ENCODE results near the gene STK24.
A peak's percentile ranks its signal among the peaks of the same experiment; 100 is the strongest.
"Not testable (repeated sequence)": the region's sequence is repeated elsewhere in the genome, so short reads cannot be mapped to it uniquely, and the experiment has no call there.

STK24 gene

DNA sequence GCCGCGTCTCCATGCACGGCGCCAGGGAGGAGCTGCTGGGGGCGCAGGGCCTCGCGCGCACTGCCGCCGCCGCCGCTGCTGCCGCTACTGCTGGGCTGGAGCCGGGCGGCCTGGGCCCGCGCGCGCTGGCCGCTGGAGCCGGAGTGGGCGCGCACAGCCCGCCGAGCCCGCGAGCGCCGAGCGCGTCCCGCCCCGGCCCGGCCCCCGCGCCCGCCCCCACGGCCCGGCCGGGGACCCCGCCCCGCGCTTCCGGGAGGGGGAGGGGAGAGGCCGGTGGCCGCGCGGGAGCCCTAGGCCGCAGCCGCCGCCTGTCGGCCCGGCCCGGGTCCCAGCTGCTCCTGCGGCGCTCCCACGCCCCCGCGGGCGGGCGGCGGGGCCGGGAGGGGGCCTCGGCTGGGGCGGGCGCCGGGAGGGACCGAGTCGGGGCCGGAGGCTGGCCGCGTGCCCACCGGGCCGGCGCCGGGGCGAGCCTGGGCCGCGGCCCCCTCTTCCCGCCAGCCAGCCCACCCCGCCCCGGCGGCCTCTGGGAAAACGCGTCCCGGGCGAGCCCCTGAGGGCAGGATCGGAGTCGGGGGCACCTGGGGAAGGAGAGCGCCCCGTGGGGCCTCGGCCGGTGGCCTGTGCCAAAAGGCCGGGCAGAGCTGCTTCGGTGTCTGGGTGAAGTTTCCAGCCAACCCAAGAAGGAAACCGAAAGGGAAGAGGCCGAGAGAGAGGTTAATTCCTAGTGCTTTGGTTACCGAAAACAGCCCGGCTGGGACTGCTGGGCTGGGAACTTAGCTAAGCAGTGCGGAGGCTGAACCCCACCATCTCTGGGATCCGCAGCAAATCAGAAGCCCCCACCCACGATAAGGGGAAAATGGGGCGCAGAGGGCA lies at the start of gene STK24:
TSS of gene STK24 (minus strand) at position 145 of the 873 bp plus-strand sequence. CDS start 321 bp downstream, outside the sequence.
- DNase-seq (ENCODE audit: extremely low read depth in 1 of 2, low read depth in 1 of 2) = peak in 1 of 2 donors; percentile 52

DNA sequence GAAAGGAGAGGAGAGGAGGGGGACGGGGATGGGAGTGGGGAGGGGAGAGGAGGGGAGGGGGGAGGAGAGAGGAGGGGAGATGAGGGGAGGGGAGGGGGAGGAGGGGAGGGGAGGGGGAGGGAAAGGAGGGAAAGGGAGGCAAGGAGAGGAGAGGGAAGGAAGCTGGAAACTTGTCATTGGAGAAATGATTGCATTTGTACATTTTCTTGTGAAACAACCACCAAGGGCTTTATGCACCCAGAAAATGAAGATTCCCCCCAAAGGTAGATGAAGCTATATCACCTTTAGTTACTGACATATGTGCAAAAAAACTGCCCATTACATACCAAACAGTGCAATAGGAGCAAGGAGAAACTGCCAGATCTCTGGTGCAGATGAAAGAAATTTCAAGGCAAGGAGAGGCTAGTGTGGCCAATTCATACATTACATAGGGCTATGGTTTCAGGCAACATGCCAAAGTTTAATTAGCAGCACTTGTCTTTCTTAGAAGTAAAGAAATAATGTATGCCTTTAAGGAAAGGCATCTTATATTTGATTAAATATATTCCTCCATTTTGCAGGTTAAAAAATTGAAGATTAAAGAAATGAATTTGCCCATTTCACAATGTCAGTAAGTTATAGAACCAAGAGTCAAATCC lies 49.5 kb upstream of the STK24 start:
- DNase-seq (ENCODE audit: extremely low read depth in 1 of 2, low read depth in 1 of 2) = no peak

DNA sequence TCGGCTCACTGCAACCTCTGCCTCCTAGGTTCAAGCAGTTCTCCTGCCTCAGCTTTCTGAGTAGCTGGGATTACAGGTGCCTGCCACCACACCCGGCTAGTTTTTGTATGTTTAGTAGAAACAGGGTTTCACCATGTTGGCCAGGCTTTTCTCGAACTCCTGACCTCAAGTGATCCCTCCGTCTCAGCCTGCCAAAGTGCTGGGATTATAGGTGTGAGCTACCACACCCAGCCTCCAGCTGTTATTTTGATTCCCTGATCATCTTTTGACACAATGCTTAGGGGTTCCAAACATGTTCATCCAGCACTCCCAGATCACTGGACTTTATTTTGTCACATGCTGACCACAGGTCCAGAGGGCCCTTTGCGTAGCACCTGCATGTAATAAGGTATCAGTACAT lies 47.7 kb upstream of the STK24 start:
- not testable (repeated sequence) for DNase-seq (ENCODE audit: extremely low read depth in 1 of 2, low read depth in 1 of 2)

DNA sequence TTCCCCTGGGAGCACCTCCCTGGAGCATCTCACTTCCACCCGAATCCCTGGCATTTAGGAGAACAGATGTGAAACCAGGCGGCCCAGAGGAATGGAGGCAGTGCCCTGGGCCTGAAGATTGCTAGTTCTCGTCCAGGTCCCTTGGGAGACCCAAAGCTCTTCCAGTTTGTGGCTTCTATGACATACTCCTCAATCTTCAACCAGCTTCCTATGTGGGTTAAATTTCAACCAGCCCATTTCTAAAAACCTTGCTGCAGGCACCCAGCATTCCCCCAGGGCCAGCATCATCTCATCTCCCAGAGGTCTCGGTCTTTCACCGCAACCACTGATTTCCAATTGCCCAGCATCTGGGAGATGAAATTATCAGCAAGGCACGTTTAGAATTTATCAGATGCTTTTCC lies 46.0 kb upstream of the STK24 start:
- no peak for DNase-seq (ENCODE audit: extremely low read depth in 1 of 2, low read depth in 1 of 2)

DNA sequence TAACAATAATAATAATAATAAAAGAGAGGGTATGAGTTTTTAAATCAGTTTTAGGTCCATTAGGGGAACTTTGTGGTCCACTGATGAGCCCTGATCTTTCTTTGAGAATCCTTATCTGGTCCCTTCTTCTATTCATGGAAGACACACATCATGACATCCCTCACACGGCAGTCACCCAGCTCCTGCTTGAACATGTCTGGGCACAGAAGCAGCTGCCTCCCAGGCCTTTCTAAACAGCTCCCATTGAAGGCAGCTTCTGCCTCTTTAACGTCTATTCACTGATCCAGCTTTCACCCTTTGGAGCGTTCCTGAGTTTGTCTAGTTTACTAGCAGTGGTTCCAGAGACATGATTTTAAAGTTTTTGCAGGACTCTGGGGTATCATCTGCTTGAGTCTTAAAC lies 42.6 kb upstream of the STK24 start:
- no peak for DNase-seq (ENCODE audit: extremely low read depth in 1 of 2, low read depth in 1 of 2)

DNA sequence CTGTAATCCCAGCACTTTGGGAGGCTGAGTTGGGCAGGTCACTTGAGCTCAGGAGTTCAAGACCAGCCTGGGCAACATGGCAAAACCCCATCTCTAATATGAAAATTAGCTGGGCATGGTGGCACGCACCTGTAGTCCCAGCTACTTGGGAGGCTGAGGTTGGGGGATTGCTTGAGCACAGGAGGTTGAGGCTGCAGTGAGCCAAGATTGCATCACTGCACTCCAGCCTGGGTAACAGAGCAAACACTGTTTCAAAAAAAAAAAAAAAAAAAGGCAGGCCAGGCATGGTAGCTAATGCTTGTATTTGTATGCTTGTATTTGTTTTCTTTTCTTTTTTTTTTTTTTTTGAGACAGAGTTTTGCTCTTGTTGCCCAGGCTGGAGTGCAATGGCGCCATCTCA lies 38.7 kb upstream of the STK24 start:
- not testable (repeated sequence) for DNase-seq (ENCODE audit: extremely low read depth in 1 of 2, low read depth in 1 of 2)

DNA sequence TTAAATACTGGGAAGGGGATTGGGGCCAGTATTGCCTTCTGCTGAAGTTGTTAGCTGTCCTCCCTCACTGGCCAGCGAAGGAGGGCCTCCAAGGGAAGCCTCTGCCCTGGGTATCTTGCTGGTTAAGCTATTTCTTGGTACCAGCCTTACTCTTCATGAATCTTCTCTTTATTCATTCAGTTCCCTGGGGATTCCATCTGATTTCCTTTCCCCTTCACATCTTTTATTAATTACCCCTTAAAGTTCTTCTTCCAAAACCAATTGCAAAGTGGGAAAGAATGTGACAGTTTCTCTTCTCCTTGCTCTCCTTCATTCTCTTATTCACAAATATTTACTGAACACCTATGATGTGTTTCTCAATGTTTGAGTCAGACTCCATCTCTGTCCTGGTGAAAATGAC lies 36.7 kb upstream of the STK24 start:
- no peak for DNase-seq (ENCODE audit: extremely low read depth in 1 of 2, low read depth in 1 of 2)

DNA sequence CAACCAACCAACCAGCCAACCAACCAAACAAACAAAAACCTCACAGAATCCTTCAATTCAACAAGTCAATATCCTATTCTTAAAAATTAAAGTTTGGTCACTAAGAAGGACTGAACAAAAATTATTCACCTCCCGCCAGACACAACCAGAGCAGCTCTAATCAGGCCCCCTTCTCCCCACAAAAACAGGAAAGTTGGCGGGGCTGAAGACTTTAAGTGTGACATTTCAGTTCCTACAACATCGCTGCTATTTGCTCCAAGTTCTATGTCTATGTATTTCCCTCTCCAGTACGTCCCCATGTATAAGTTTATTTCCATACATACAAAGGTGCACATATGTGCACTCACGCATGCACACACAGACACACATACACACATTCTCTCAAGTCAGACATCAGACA lies 32.8 kb upstream of the STK24 start:
- no peak for DNase-seq (ENCODE audit: extremely low read depth in 1 of 2, low read depth in 1 of 2)

DNA sequence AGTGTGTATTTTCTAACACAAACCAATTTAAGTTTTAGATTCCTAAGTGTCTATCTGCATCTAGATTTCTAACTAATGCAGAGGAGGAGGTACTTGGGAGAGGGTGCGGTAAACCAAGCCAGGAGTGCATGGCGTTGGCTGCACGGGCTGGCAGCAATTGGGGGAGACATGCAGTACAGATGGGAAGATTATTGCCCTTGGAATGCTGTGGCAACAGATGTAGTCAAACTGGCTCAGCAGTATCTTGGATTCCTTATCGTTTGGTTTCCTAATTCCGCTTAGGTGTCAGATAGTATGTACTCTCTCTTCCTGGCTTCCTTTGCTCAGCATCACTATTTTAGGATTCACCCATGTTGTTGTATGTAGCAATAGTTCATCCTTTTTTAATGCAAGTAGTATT lies 29.4 kb upstream of the STK24 start:
- no peak for DNase-seq (ENCODE audit: extremely low read depth in 1 of 2, low read depth in 1 of 2)

DNA sequence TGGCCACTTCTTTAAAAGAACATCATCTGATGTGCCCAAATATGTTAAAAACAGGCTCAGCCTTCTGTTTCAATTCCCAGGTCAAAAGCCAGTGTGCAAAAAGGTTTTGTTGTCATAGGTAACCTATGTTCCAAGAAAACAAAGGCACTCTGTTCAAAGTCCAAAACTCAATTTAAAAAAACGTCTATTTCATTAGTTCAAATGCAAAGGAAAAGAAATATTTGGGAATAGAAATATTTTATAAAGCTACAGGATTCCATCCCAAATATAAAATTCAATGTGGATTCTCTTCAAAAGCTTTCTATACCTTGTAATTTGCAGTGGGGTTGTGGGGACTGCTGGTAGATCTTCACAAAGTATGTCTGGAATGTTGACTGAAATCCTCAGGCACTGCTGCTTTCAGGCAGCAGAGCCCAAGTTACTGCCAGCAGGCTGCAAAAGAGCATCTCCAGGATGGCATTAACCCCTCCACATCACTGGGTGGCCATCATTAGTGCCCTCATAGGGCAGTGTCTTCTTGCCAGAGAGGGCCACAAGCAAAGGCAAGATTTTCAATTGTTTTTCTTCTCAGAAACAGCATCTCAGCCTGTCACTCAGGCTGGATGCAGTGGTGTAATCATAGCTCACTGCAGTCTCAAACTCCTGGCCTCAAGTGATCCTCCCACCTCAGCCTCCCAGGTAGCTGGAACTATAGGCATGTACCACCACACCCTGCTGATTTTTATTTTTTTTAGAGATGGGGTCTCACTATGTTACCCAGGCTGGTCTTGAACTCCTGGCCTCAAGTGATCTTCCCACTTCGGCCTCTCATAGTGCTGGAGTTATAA lies 22.8 kb upstream of the STK24 start:
- no peak for DNase-seq (ENCODE audit: extremely low read depth in 1 of 2, low read depth in 1 of 2)

DNA sequence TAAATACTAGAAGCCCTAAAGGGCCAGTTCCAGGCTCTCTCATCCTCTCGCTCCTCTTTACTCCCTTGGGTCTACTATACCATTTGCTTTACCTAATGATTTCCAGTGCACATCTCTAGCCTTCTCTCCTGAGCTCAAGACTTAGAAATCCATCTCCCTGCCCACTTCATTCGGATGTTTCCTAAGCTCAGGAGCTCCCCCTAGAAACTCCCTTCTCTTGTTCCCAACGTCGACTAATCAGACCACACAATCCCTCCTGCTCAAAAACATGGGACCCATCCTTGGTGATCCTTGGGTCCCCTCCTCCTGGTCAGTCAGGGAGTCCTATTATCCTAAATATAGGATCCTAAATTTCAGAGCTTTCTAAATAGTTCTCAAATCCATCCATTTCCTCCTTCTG lies 21.1 kb upstream of the STK24 start:
- no peak for DNase-seq (ENCODE audit: extremely low read depth in 1 of 2, low read depth in 1 of 2)

DNA sequence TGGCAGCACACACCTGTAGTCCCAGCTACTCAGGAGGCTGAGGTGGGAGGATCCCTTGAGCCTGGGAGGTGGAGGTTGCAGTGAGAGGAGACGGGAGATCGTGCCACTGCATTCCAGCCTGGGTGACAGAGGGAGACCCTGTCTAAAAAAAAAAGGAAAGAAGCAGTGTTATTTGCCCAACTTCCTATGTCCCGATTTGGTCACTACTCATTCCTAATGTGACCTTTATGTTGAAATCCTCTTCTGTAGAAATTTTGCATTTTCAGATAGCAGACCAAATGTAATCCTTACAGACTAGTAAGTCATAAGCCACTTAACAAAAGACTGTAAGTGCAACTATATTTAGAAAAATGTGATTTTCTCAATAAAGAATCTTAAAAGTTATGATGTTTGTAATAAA lies 18.2 kb upstream of the STK24 start:
- no peak for DNase-seq (ENCODE audit: extremely low read depth in 1 of 2, low read depth in 1 of 2)

DNA sequence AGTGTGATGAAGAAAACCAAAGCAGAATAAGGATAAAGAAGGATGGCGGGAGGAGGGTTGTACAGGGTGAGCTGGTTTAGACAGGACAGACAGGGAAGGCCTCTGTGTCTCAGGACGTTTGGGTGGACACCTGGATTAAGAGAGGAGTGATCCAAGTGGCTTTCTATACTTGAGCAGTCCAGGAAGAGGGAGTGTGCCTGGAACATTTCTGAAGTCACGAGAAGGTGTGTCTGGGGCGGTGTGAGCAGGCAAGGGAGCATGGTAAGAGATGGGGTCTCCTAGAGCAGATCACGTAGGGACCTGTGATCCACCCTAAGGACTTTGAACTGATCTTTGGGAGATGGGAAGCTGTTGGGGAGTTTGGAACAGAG lies 15.4 kb upstream of the STK24 start:
- no peak for DNase-seq (ENCODE audit: extremely low read depth in 1 of 2, low read depth in 1 of 2)

DNA sequence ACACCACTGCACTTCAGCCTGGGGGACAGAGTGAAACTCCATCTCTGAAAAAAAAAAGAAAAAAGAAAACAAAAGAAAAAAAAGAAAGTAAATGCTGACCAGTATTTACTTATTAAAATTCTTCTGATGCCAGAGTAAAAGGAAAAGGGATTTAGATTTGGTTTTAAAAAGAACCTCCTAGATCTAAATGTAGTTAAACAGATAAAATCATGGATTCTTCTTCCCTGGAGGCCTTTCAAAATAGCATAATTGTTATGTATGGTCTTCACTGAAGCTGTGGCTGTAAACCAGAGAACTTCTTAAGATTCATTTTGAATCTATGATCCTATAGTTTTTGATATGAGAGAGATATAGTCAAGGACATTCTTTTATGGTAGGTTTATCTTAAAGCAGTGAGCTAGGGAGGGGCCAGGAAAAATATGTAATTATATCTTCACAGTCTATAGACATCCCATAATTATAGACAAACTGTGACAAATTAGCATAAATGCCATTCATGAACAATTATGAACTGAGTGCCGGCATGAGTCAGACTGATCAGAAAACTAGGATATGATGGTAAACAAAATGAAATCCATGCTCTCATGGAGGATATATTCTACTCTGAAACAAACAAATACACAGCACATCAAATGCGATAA lies 14.9 kb upstream of the STK24 start:
- DNase-seq (ENCODE audit: extremely low read depth in 1 of 2, low read depth in 1 of 2) = no peak

DNA sequence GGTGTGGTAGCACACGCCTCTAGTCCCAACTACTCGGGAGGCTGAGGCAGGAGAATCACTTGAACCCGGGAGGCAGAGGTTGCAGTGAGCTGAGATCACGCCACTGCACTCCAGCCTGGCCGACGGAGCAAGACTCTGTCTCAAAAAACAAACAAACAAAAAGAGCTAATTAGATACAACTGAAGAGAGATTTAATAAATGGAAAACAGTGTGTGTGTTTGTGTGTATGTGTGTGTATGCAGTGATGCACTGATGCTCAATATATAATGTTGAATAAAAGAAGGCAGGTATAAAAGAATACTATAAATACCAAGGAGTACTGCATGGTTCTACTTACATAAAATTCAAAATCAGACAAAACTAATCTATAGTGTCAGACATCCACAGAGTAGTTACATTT lies 13.6 kb upstream of the STK24 start:
- DNase-seq (ENCODE audit: extremely low read depth in 1 of 2, low read depth in 1 of 2) = not testable (repeated sequence)

DNA sequence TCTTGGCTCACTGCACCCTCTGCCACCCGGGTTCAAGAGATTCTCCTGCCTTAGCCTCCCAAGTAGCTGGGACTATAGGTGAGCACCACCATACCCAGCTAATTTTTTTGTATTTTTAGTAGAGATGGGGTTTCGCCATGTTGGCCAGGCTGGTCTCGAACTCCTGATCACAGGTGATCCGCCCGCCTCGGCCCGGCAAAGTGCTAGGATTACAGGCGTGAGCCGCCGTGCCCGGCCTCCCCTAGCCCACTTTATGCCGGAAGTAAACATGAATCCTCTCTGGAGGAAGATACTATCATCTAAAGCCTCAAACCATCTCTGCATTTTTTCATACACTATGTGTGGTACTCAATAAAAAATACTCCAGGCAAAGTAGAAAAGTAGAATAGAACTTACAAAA lies 12.6 kb upstream of the STK24 start:
- DNase-seq (ENCODE audit: extremely low read depth in 1 of 2, low read depth in 1 of 2) = not testable (repeated sequence)

DNA sequence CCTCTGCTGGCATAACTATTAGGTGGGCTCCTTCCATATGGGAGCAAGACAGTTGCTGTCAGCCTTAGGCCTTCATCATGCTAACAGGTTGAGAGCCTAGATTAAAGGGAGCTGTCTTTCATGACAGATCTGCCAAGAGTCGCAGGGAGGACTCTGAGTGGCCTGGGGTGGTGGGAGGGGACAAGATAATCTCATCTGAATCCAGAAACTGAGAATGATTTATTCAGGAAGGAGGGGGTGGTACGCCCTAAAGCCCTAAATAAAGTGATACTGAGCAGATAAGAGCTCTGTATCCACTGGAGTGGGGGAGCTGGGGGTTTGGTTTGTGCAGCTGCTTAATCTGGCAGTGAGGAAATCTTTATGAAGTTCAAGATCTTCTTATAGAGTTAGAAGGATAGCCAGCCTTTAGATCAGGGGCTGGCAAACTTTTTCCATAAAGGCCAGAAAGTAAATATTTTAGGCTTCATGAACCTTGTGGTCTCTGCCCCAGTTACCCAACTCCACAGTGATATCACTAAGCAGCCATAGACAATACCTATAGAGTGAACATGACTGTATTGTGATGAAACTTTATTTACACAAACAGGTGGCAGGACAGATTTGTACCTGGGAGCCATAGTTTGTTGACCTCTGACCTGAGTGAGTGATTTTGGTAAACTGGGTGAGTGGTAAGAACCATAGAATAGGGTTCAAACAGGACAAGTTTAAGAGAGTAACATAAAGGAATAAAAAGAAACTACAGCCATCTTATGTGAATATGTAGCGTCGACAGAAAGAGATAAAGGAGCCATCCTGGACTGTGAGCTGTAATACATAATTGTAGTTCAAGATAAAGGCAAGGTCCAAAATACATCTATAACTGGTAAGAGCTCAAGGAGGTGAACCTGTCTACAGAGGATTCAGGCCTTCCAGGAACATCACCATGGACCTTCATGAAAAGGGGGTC lies 9.8 kb upstream of the STK24 start:
- DNase-seq (ENCODE audit: extremely low read depth in 1 of 2, low read depth in 1 of 2) = no peak

DNA sequence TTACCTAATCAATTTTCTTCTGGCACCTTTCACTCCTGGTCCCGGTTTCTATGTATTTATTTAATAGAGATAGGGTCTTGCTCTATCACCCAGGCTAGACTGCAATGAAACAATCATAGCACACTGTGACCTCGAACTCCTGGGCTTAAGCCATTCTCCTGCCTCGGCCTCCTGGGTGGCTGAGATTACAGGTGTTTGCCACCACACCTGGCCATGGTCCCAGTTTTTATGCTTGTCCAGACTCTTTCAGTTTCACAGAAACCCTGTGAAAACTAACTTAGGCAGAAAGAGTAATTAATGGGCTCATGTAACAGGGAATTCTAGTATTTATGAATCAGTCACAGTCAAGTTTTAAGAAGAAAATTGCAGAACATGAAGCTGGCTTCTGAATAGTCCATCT lies 9.0 kb upstream of the STK24 start:
- no peak for DNase-seq (ENCODE audit: extremely low read depth in 1 of 2, low read depth in 1 of 2)

DNA sequence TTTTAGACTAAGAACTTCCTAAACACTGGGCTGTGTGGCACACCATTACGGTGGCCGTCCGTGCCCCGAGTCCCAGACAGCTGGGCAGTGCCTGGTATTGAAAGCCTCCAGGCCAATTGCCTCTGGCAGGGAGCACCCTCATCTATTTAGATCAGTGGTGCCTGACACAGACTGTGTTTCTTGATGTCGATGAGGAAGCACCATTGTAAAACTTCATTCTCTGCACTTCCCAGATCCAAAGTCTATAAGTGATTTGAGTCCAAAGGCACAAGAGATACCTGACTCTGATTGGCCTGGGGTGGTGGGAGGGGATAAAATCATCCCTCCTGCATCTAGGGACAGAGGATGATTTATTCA lies 8.5 kb upstream of the STK24 start:
- no peak for DNase-seq (ENCODE audit: extremely low read depth in 1 of 2, low read depth in 1 of 2)
